ENCODE data around the gene ANTKMT. TPM values are rescaled to one million over a fixed set of nuclear protein-coding genes. Genes with fewer than 3 reads are reported as not detected.

Gene ANTKMT
- total RNA-seq, 1 donor from 2014 or later = 7.5 TPM

DNA sequence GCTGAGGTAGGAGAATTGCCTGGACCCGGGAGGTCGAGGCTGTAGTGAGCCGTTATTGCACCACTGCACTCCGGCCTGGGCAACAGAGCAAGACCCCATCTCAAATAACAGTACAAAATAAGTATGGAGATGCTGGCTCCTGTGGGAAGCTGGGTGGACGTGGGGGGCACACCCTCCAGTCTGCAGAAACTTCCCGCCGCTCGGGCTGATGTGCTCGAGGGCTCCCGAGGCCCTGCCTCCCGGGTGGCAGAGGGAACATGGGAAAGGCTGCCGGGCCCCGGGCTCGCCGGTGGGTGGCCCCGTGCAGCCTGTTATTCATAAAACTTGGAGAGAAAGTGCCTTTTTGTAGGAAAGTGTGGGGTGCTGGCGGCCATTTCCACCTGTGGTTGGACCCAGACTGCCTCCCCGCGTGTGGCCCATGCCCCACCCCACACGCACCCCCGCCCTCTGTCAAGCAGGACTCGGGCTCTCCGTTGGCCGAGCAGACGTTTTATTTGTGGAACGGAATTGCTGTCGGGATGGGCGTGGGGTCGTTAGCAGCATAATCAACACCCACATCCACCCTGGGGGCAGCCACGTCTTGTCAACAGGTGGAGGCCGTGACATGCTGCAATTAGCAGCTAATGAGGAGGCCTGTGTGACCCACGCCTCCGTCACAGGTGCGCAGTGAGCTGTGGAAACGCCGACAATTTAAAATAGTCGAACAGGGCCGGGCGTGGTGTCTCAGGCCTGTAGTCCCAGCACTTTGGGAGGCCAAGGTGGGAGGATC lies 27.2 kb downstream of the ANTKMT start:
- H3K4me1 ChIP-seq = peaks cover 22% of the 10 kb centered on the region
- peaks cover 30% of the 10 kb centered on the region for H3K4me1 Mint-ChIP-seq
- peaks cover 21% of the 10 kb centered on the region for H3F3A ChIP-seq (ENCODE audit: low read depth)
- no peaks in the 10 kb centered on the region for H4K20me1 ChIP-seq (ENCODE audit: low read depth)
- no peak overlapping the region for H3K4me2 ChIP-seq
- H3K9ac ChIP-seq = no peak overlapping the region
- no peak for DNase-seq (ENCODE audit: low spot score)
- no peaks in the 10 kb centered on the region for H3K36me3 Mint-ChIP-seq
- H3K27me3 Mint-ChIP-seq (ENCODE audit: insufficient read depth, low read depth) = peaks cover 4% of the 10 kb centered on the region
- no peak overlapping the region for H3K27ac Mint-ChIP-seq
- H3K79me2 ChIP-seq (ENCODE audit: low read depth) = no peaks in the 10 kb centered on the region
- no peak for TF ChIP-seq EZH2phosphoT487 (IDR thresholded peaks at IDR 0.05)
- H3K27ac ChIP-seq = no peak overlapping the region
- H2AFZ ChIP-seq (replicated peaks) = no peak overlapping the region
- no peak overlapping the region for H3K4me3 ChIP-seq
- H3K27me3 ChIP-seq = no peaks in the 10 kb centered on the region
- H3K9me3 Mint-ChIP-seq = no peaks in the 10 kb centered on the region
- no peak overlapping the region for H3K4me3 Mint-ChIP-seq
- no peaks in the 10 kb centered on the region for H3K9me3 ChIP-seq (ENCODE audit: low read depth)
- H3K36me3 ChIP-seq = no peaks in the 10 kb centered on the region

DNA sequence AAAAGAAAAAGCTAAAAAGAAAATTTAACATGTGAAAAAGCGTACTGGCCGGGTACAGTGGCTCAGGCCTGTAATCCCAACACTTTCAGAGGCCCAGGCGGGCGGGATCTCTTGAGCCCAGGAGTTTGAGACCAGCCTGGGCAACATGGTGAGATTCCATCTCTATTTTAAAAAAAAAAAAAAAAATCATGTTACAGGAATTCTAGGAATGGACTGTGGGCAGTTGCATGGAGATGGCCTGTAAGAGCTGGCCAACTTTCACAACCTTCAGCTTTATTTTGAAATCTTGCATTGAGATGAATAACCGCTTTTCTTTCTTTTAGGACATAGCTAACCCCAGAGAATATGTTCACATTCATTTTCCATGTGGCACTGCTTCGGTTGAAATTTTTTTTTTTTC lies 28.1 kb downstream of the ANTKMT start:
- Mint-ChIP-seq H3K36me3 (no peaks in the 10 kb centered on the region), H3K27me3 (ENCODE audit: insufficient read depth, low read depth) (peaks cover 5% of the 10 kb centered on the region), H3K27ac (no peak overlapping the region), H3K4me1 (peaks cover 34% of the 10 kb centered on the region), H3K4me3 (no peak overlapping the region), H3K9me3 (no peaks in the 10 kb centered on the region)
- Histone ChIP-seq H3F3A (ENCODE audit: low read depth) (peaks cover 21% of the 10 kb centered on the region), H4K20me1 (ENCODE audit: low read depth) (no peaks in the 10 kb centered on the region), H3K4me3 (no peak overlapping the region), H3K36me3 (no peaks in the 10 kb centered on the region), H3K4me2 (no peak overlapping the region), H3K27me3 (no peaks in the 10 kb centered on the region), H3K79me2 (ENCODE audit: low read depth) (no peaks in the 10 kb centered on the region), H3K9me3 (ENCODE audit: low read depth) (no peaks in the 10 kb centered on the region), H3K4me1 (peaks cover 22% of the 10 kb centered on the region), H2AFZ (replicated peaks) (no peak overlapping the region), H3K27ac (no peak overlapping the region), H3K9ac (no peak overlapping the region)
- TF ChIP-seq EZH2 (IDR thresholded peaks at IDR 0.05) (no peak), EZH2phosphoT487 (IDR thresholded peaks at IDR 0.05) (no peak)
- DNase-seq (ENCODE audit: low spot score) = no peak

DNA sequence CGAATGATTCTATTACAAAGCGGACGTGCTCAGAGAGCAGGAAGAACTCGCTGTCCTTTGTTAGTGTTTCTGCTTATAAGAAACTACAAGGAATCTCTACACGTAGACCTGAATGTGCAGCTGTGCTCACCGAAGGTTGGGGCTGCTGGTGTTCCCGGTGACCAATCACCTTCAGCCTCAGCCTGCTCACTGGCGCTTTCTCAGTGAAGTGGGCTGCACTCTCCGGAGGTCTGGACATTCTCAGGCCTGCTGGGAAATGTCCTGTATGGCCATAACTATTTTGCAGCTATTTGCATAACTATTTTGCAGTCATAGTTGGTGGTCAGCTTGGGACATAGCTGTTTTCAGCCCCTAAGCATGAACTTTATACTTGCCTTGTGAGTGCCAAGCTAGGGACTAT lies 29.5 kb downstream of the ANTKMT start:
- Mint-ChIP-seq H3K4me3 (peak overlapping the region; percentile 43), H3K4me1 (peaks cover 34% of the 10 kb centered on the region), H3K36me3 (no peaks in the 10 kb centered on the region), H3K27ac (peak overlapping the region; percentile 42), H3K27me3 (ENCODE audit: insufficient read depth, low read depth) (peaks cover 8% of the 10 kb centered on the region), H3K9me3 (no peaks in the 10 kb centered on the region)
- Histone ChIP-seq H3K36me3 (no peaks in the 10 kb centered on the region), H2AFZ (replicated peaks) (no peak overlapping the region), H3K79me2 (ENCODE audit: low read depth) (no peaks in the 10 kb centered on the region), H3K27me3 (no peaks in the 10 kb centered on the region), H3K9me3 (ENCODE audit: low read depth) (no peaks in the 10 kb centered on the region), H3F3A (ENCODE audit: low read depth) (peaks cover 21% of the 10 kb centered on the region), H3K4me2 (peak overlapping the region; percentile 73), H3K4me1 (peaks cover 22% of the 10 kb centered on the region), H3K9ac (no peak overlapping the region), H3K4me3 (no peak overlapping the region), H3K27ac (no peak overlapping the region), H4K20me1 (ENCODE audit: low read depth) (no peaks in the 10 kb centered on the region)
- DNase-seq (ENCODE audit: low spot score) = no peak
- TF ChIP-seq, protein P1, sequence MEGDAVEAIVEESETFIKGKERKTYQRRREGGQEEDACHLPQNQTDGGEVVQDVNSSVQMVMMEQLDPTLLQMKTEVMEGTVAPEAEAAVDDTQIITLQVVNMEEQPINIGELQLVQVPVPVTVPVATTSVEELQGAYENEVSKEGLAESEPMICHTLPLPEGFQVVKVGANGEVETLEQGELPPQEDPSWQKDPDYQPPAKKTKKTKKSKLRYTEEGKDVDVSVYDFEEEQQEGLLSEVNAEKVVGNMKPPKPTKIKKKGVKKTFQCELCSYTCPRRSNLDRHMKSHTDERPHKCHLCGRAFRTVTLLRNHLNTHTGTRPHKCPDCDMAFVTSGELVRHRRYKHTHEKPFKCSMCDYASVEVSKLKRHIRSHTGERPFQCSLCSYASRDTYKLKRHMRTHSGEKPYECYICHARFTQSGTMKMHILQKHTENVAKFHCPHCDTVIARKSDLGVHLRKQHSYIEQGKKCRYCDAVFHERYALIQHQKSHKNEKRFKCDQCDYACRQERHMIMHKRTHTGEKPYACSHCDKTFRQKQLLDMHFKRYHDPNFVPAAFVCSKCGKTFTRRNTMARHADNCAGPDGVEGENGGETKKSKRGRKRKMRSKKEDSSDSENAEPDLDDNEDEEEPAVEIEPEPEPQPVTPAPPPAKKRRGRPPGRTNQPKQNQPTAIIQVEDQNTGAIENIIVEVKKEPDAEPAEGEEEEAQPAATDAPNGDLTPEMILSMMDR (IDR thresholded peaks at IDR 0.05) = no peak
- TF ChIP-seq EZH2phosphoT487 (IDR thresholded peaks at IDR 0.05) (no peak), EZH2 (IDR thresholded peaks at IDR 0.05) (no peak)

DNA sequence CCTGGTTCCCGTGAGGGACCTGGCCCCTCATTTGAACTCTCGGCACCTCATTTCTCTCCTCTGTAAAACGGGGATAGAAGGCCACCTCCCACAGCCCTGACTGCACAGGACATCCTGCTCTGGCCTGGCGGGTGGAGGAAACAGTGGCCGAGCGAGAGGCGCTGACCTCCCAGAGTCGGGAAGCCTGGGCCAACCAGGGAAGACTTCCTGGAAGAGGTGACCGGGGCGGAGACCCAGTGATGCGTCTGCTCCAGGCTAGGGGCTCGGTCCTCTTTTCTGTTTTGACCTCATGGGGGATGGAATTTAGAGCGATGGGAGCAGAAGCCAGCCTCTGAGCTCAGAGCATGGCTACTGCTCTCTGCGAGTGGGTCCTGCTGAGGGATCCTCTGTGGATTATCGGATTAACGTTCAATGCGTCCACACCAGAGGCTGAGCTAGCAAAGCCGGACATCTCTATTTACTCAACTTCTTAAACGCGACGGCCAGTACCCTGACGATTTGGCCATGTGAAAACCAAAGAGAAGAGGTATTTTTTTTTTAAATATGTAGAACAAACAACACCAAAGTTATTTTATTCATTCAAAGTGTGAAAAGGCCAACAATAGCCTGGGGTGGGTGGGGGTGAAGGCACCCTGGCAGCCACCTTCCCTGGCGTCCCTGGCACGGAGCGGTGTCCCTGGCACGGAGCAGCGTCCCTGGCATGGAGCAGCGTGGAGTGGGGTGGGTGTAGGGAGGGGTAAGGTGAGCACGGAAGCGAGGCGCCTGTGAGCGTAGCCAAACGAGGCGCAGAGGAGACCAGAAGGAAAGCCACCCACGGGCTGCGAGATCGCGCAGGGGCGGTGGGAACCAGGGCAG lies 30.4 kb downstream of the ANTKMT start:
- no peaks in the 10 kb centered on the region for H3K36me3 ChIP-seq
- H3K79me2 ChIP-seq (ENCODE audit: low read depth) = no peaks in the 10 kb centered on the region
- DNase-seq (ENCODE audit: low spot score) = peak; percentile 58
- peak overlapping the region; percentile 73 for H3K4me2 ChIP-seq
- H2AFZ ChIP-seq (replicated peaks) = peak overlapping the region; percentile 81
- TF ChIP-seq EZH2phosphoT487 (IDR thresholded peaks at IDR 0.05) (no peak), EZH2 (IDR thresholded peaks at IDR 0.05) (no peak)
- TF ChIP-seq, protein P1 (IDR thresholded peaks at IDR 0.05) = no peak
- peaks cover 22% of the 10 kb centered on the region for H3K4me1 ChIP-seq
- Mint-ChIP-seq H3K27ac (peak overlapping the region; percentile 93), H3K4me3 (peak overlapping the region; percentile 73), H3K4me1 (peaks cover 34% of the 10 kb centered on the region), H3K9me3 (peaks cover 2% of the 10 kb centered on the region), H3K27me3 (ENCODE audit: insufficient read depth, low read depth) (peaks cover 10% of the 10 kb centered on the region), H3K36me3 (no peaks in the 10 kb centered on the region)
- H3K4me3 ChIP-seq = no peak overlapping the region
- H3F3A ChIP-seq (ENCODE audit: low read depth) = peaks cover 21% of the 10 kb centered on the region
- H3K27me3 ChIP-seq = no peaks in the 10 kb centered on the region
- no peaks in the 10 kb centered on the region for H4K20me1 ChIP-seq (ENCODE audit: low read depth)
- H3K27ac ChIP-seq = no peak overlapping the region
- H3K9me3 ChIP-seq (ENCODE audit: low read depth) = no peaks in the 10 kb centered on the region
- no peak overlapping the region for H3K9ac ChIP-seq
